Gastroesophageal sphincter (tissue), 4 donors: ENCODE data around the gene CD160. TPM values are rescaled to one million over a fixed set of nuclear protein-coding genes. Genes with fewer than 3 reads are reported as not detected.
"Not testable (repeated sequence)": the region's sequence is repeated elsewhere in the genome, so short reads cannot be mapped to it uniquely, and the experiment has no call there.

Experiments
- ATAC-seq: fragments of 150-250 bp; one replicate; pipeline ENCODE4 v1.9.1; 2016; ENCODE audit warnings: mild to moderate bottlenecking, moderate library complexity
- H3K27ac ChIP-seq, 4 donors: fragments of 200-600 bp; sonication (generic) in 3 of 4; 1 replicate in 3 of 4; 2 replicates in 1 of 4; pipeline ENCODE4 v1.5.1; 2016 to 2019
- H3K27me3 ChIP-seq: fragments of 200-600 bp; sonication (generic); one replicate; pipeline ENCODE4 v1.5.1; 2019
- H3K36me3 ChIP-seq, 2 donors: fragments of 200-600 bp; sonication (generic); one replicate each; pipeline ENCODE4 v1.5.1; 2019; ENCODE audit warnings: control low read depth in 1 of 2
- H3K4me1 ChIP-seq, 3 donors: fragments of 200-600 bp; sonication (generic); 1 replicate in 2 of 3; 2 replicates in 1 of 3; pipeline ENCODE4 v1.5.1; 2016 to 2019; ENCODE audit warnings: control low read depth in 2 of 3
- H3K4me3 ChIP-seq, 2 donors: fragments of 200-600 bp; sonication (generic); one replicate each; pipeline ENCODE4 v1.5.1; 2019; ENCODE audit warnings: mild to moderate bottlenecking in 1 of 2, moderate library complexity in 1 of 2
- H3K9me3 ChIP-seq, 3 donors: fragments of 200-600 bp; sonication (generic); one replicate each; pipeline ENCODE4 v1.5.1; 2017 to 2019; ENCODE audit warnings: control low read depth in 2 of 3
- CTCF ChIP-seq, 4 experiments: fragments of 200-600 bp in 2 of 4; fragments of 450-650 bp in 2 of 4; sonication (generic) in 1 of 4; IDR thresholded peaks; one replicate each; pipeline ENCODE4 v1.5.1; 2017 to 2019; ENCODE audit warnings: antibody characterized with exemption in 4 of 4, mild to moderate bottlenecking in 2 of 4, moderate library complexity in 2 of 4
- EP300 ChIP-seq: sonication (generic); formaldehyde crosslinking; IDR thresholded peaks from one replicate; pipeline ENCODE4 v1.6.1; 2017; ENCODE audit warnings: antibody characterized with exemption, mild to moderate bottlenecking
- POLR2A ChIP-seq, 2 donors: fragments of 450-650 bp; IDR thresholded peaks; one replicate each; pipeline ENCODE4 v1.6.1; 2017; ENCODE audit warnings: antibody characterized with exemption in 2 of 2, mild to moderate bottlenecking in 2 of 2, moderate library complexity in 1 of 2
- POLR2AphosphoS5 ChIP-seq: sonication (generic); formaldehyde crosslinking; IDR thresholded peaks from one replicate; pipeline ENCODE4 v1.6.1; 2017; ENCODE audit warnings: antibody characterized with exemption
- WGBS, 2 donors: methylation state at CpG; one replicate each; pipeline ENCODE4 v1.1.5; 2018; ENCODE audit warnings: low coverage in 1 of 2; 5-methylcytosine and 5-hydroxymethylcytosine counted together
- total RNA-seq, 4 donors: library from RNA; depleted of rRNA; stranded (reverse); fragments of >200 nt; gene quantifications; one replicate each; pipeline ENCODE4 v1.1.0, GENCODE V29; 2016

Gene CD160
- total RNA-seq, 4 donors from 2014 or later = 0.23 to 1.0 TPM; not detected in 2

- TF ChIP-seq POLR2AphosphoS5 (no peak), CTCF (IDR thresholded peaks at IDR 0.05) (no peak), EP300 (no peak), POLR2A (IDR thresholded peaks at IDR 0.05) (no peak)
- no peak overlapping the region for H3K4me3 ChIP-seq
- peaks cover 0 to 11% (median 0%) of the 10 kb centered on the region in 3 donors for H3K4me1 ChIP-seq
- H3K36me3 ChIP-seq = peaks cover 0 to 57% of the 10 kb centered on the region in 2 donors
- H3K9me3 ChIP-seq = no peaks in the 10 kb centered on the region
- WGBS, 2 donors = 40 to 100% methylated on average over 1 of the region's 1 CpG
- no peak for ATAC-seq
- no peaks in the 10 kb centered on the region for H3K27me3 ChIP-seq
- H3K27ac ChIP-seq = no peak overlapping the region
Measured at GRCh38 chr1:145758116-145758515, 38.8 kb downstream of the CD160 start.

- Histone ChIP-seq H3K9me3 (no peaks in the 10 kb centered on the region), H3K4me3 (no peak overlapping the region), H3K4me1 (peaks cover 0 to 9% (median 0%) of the 10 kb centered on the region in 3 donors), H3K36me3 (peaks cover 0 to 59% of the 10 kb centered on the region in 2 donors), H3K27ac (no peak overlapping the region), H3K27me3 (no peaks in the 10 kb centered on the region)
- TF ChIP-seq CTCF (IDR thresholded peaks at IDR 0.05) (no peak), POLR2AphosphoS5 (no peak), EP300 (no peak), POLR2A (IDR thresholded peaks at IDR 0.05) (no peak)
- 43 to 55% methylated on average over 1 of the region's 1 CpG for WGBS, 2 donors
- ATAC-seq = no peak
Measured at GRCh38 chr1:145758575-145758974, 39.3 kb downstream of the CD160 start.

GRCh38 chr1:145759721-145760120 lies 40.4 kb downstream of the CD160 start:
- Histone ChIP-seq H3K9me3 (no peaks in the 10 kb centered on the region), H3K4me3 (no peak overlapping the region), H3K27ac (no peak overlapping the region), H3K36me3 (peaks cover 0 to 70% of the 10 kb centered on the region in 2 donors), H3K4me1 (peaks cover 0 to 9% (median 0%) of the 10 kb centered on the region in 3 donors), H3K27me3 (no peaks in the 10 kb centered on the region)
- ATAC-seq = no peak
- WGBS, 2 donors = 75% methylated on average over 1 of the region's 1 CpG; no CpG with 5 or more reads in 1 of the 2 donors
- TF ChIP-seq POLR2AphosphoS5 (no peak), CTCF (IDR thresholded peaks at IDR 0.05) (no peak), EP300 (no peak), POLR2A (IDR thresholded peaks at IDR 0.05) (no peak)

GRCh38 chr1:145760395-145760949 lies 41.2 kb downstream of the CD160 start:
- peaks cover 0 to 11% (median 0%) of the 10 kb centered on the region in 3 donors for H3K4me1 ChIP-seq
- WGBS, 2 donors = 100% methylated on average over 1 of the region's 4 CpGs
- H3K27ac ChIP-seq, H3K4me3 ChIP-seq, H3K27me3 ChIP-seq, H3K9me3 ChIP-seq, ATAC-seq: not testable (repeated sequence)
- H3K36me3 ChIP-seq = peaks cover 0 to 68% of the 10 kb centered on the region in 2 donors

- Histone ChIP-seq H3K4me1 (peaks cover 0 to 17% (median 0%) of the 10 kb centered on the region in 3 donors), H3K36me3 (peaks cover 0 to 61% of the 10 kb centered on the region in 2 donors)
- ATAC-seq, H3K27ac ChIP-seq, H3K4me3 ChIP-seq, H3K27me3 ChIP-seq, H3K9me3 ChIP-seq: not testable (repeated sequence)
- WGBS, 2 donors = 100% methylated on average over 1 to 2 of the region's 11 CpGs
Measured at GRCh38 chr1:145761498-145761897, 42.2 kb downstream of the CD160 start.

- not testable (repeated sequence) for H3K27ac ChIP-seq, ATAC-seq, H3K27me3 ChIP-seq, H3K4me3 ChIP-seq, H3K9me3 ChIP-seq
- peaks cover 0 to 62% of the 10 kb centered on the region in 2 donors for H3K36me3 ChIP-seq
- 94 to 100% methylated on average over 2 of the region's 2 CpGs for WGBS, 2 donors
- H3K4me1 ChIP-seq = peaks cover 0 to 17% (median 0%) of the 10 kb centered on the region in 3 donors
Measured at GRCh38 chr1:145762001-145762400, 42.7 kb downstream of the CD160 start.

- Histone ChIP-seq H3K4me1 (peaks cover 0 to 18% (median 0%) of the 10 kb centered on the region in 3 donors), H3K36me3 (peaks cover 0 to 64% of the 10 kb centered on the region in 2 donors)
- H3K27me3 ChIP-seq, H3K9me3 ChIP-seq, ATAC-seq, H3K4me3 ChIP-seq, H3K27ac ChIP-seq: not testable (repeated sequence)
- no CpG with 5 or more reads among the region's 52 CpGs for WGBS, 2 donors
Measured at GRCh38 chr1:145764231-145764940, 45.1 kb downstream of the CD160 start.

- H3K9me3 ChIP-seq, H3K27me3 ChIP-seq, ATAC-seq, H3K27ac ChIP-seq, H3K4me3 ChIP-seq: not testable (repeated sequence)
- H3K36me3 ChIP-seq = peaks cover 0 to 70% of the 10 kb centered on the region in 2 donors
- 90 to 100% methylated on average over 1 to 2 of the region's 3 CpGs for WGBS, 2 donors
- peaks cover 0 to 19% (median 0%) of the 10 kb centered on the region in 3 donors for H3K4me1 ChIP-seq
Measured at GRCh38 chr1:145765127-145765526, 45.8 kb downstream of the CD160 start.

- WGBS, 2 donors = 83% methylated on average over 1 of the region's 5 CpGs; no CpG with 5 or more reads in 1 of the 2 donors
Measured at GRCh38 chr1:145765585-145766360, 46.5 kb downstream of the CD160 start.

More at GRCh38 chr1:145765585-145766360, 46.5 kb downstream of the CD160 start:
- peaks cover 0 to 71% of the 10 kb centered on the region in 2 donors for H3K36me3 ChIP-seq
- not testable (repeated sequence) for H3K4me3 ChIP-seq, H3K27ac ChIP-seq, H3K9me3 ChIP-seq, H3K27me3 ChIP-seq, ATAC-seq
- H3K4me1 ChIP-seq = peaks cover 0 to 20% (median 0%) of the 10 kb centered on the region in 3 donors
